ENCODE measurements around the gene ATP4B.
"Not testable (repeated sequence)": the region's sequence is repeated elsewhere in the genome, so short reads cannot be mapped to it uniquely, and the experiment has no call there.

ATP4B gene

GRCh38 chr13:113623491-113624234, 34.3 kb downstream of the ATP4B start:
- no peak for DNase-seq

GRCh38 chr13:113622791-113623490, 35.1 kb downstream of the ATP4B start:
- no peak for DNase-seq

GRCh38 chr13:113621986-113622550, 35.9 kb downstream of the ATP4B start:
- DNase-seq, result not testable (repeated sequence)

GRCh38 chr13:113621498-113621897, 36.5 kb downstream of the ATP4B start:
- not testable (repeated sequence) for DNase-seq

GRCh38 chr13:113621046-113621445, 37.0 kb downstream of the ATP4B start:
- no peak for DNase-seq

- DNase-seq, result no peak
Observed at GRCh38 chr13:113620036-113620796, 37.8 kb downstream of the ATP4B start.

- no peak for DNase-seq
Observed at GRCh38 chr13:113618455-113618854, 39.5 kb downstream of the ATP4B start.

GRCh38 chr13:113617961-113618360, 40.0 kb downstream of the ATP4B start:
- DNase-seq, result no peak

- no peak for DNase-seq
Observed at GRCh38 chr13:113616991-113617749, 40.8 kb downstream of the ATP4B start.

GRCh38 chr13:113616281-113616906, 41.6 kb downstream of the ATP4B start:
- no peak for DNase-seq

GRCh38 chr13:113613789-113614379, 44.1 kb downstream of the ATP4B start:
- DNase-seq, result no peak

GRCh38 chr13:113612607-113613006, 45.4 kb downstream of the ATP4B start:
- DNase-seq, result no peak

GRCh38 chr13:113611996-113612395, 46.0 kb downstream of the ATP4B start:
- DNase-seq, result no peak

- no peak for DNase-seq
Observed at GRCh38 chr13:113610266-113610665, 47.7 kb downstream of the ATP4B start.

- no peak for DNase-seq
Observed at GRCh38 chr13:113609616-113610015, 48.4 kb downstream of the ATP4B start.

- no peak for DNase-seq
Observed at GRCh38 chr13:113608967-113609533, 48.9 kb downstream of the ATP4B start.

- DNase-seq, result no peak
Observed at GRCh38 chr13:113607889-113608635, 49.9 kb downstream of the ATP4B start.

- no peak for DNase-seq
Observed at GRCh38 chr13:113607056-113607888, 50.7 kb downstream of the ATP4B start.

GRCh38 chr13:113605866-113606438, 52.0 kb downstream of the ATP4B start:
- no peak for DNase-seq
